ENCODE results near the gene LRRTM3. TPM values are rescaled to one million over a fixed set of nuclear protein-coding genes. Genes with fewer than 3 reads are reported as not detected.

Gene LRRTM3
- polyA plus RNA-seq, 1 of the 3 experiments (the other 2 are of a cell fraction) = not detected

GRCh38 chr10:66931949-66932343 lies 6.1 kb downstream of the LRRTM3 start:
- Histone ChIP-seq H3K27me3 (ENCODE audit: insufficient read depth) (peaks cover 20% of the 10 kb centered on the region), H3K9me2 (no peaks in the 10 kb centered on the region), H3K36me3 (replicated peaks in 1 of 2; ENCODE audit: control insufficient read depth in 1 of 2, insufficient read depth in 2 of 2, low read length in 1 of 2) (no peaks in the 10 kb centered on the region), H2AFZ (ENCODE audit: low read depth) (no peak overlapping the region), H3K4me3 (ENCODE audit: low read depth in 2 of 2, low read length in 1 of 2) (no peak overlapping the region), H4K20me1 (ENCODE audit: insufficient read depth) (no peaks in the 10 kb centered on the region), H3F3A (replicated peaks; ENCODE audit: insufficient read depth) (no peaks in the 10 kb centered on the region), H3K79me2 (ENCODE audit: insufficient read depth) (no peaks in the 10 kb centered on the region), H3K9me3 (no peaks in the 10 kb centered on the region), H3K27ac (ENCODE audit: low read depth in 2 of 2, low read length in 1 of 2) (no peak overlapping the region), H3K4me2 (no peak overlapping the region), H3K9ac (no peak overlapping the region), H3K4me1 (ENCODE audit: control insufficient read depth in 1 of 2, insufficient read depth in 2 of 2, low read depth in 1 of 2, low read length in 1 of 2) (peaks cover 0 to 6% of the 10 kb centered on the region in 2 experiments; a peak in 1 of 4 replicates)
- no peak for DNase-seq
- ChIA-PET POLR2A (no interaction called here), CTCF (interaction anchor here (0.6 to 1.4 kb wide), 10 partner anchors 9 to 70 kb away, joined by 3 to 9 read pairs (median 4); no protein-coding TSS in a partner anchor)
- whole genome bisulfite sequencing (ENCODE audit: low lambda C conversion rate) = 0% methylated on average over 3 of the region's 3 CpGs
- no peak for TF ChIP-seq GATA2 (CRISPR knock-in tag; IDR thresholded peaks at IDR 0.05)
- no peak for TF ChIP-seq CHD2 (IDR thresholded peaks at IDR 0.05; ENCODE audit: low read length, partially characterized antibody)
- no peak for TF ChIP-seq RAD21 (IDR thresholded peaks at IDR 0.05; ENCODE audit: low read length)
- no peak for TF ChIP-seq YY1 (IDR thresholded peaks at IDR 0.05; ENCODE audit: low read depth)
- TF ChIP-seq TAF1 (IDR thresholded peaks at IDR 0.05; ENCODE audit: borderline replicate concordance, low read depth, low read length) = no peak
- TF ChIP-seq RCOR1 (IDR thresholded peaks at IDR 0.05; ENCODE audit: low read length) = no peak
- TF ChIP-seq RFX5 (IDR thresholded peaks at IDR 0.05; ENCODE audit: low read length) = no peak
- no peak for TF ChIP-seq SIN3A (IDR thresholded peaks at IDR 0.05; ENCODE audit: borderline replicate concordance, low read depth, low read length)
- TF ChIP-seq FOXJ3 (CRISPR knock-in tag; IDR thresholded peaks at IDR 0.05) = no peak
- TF ChIP-seq USF1 (IDR thresholded peaks at IDR 0.05; ENCODE audit: borderline replicate concordance, low read depth) = no peak
- no peak for TF ChIP-seq MAX (IDR thresholded peaks at IDR 0.05; ENCODE audit: low read depth)
- TF ChIP-seq ZBTB33 (IDR thresholded peaks at IDR 0.05; ENCODE audit: borderline replicate concordance, low read depth) = no peak
- TF ChIP-seq POLR2AphosphoS5 (IDR thresholded peaks at IDR 0.05; ENCODE audit: low read depth, low read length) = no peak
- no peak for TF ChIP-seq SMC3 (IDR thresholded peaks at IDR 0.05; ENCODE audit: low read depth, low read length)
- no peak for TF ChIP-seq FOSL2 (IDR thresholded peaks at IDR 0.05; ENCODE audit: borderline replicate concordance, low read depth)
- TF ChIP-seq NFIC (IDR thresholded peaks at IDR 0.05; ENCODE audit: borderline replicate concordance) = no peak
- no peak for TF ChIP-seq EZH2phosphoT487 (IDR thresholded peaks at IDR 0.05; ENCODE audit: borderline replicate concordance, low read depth)
- TF ChIP-seq, protein P1, sequence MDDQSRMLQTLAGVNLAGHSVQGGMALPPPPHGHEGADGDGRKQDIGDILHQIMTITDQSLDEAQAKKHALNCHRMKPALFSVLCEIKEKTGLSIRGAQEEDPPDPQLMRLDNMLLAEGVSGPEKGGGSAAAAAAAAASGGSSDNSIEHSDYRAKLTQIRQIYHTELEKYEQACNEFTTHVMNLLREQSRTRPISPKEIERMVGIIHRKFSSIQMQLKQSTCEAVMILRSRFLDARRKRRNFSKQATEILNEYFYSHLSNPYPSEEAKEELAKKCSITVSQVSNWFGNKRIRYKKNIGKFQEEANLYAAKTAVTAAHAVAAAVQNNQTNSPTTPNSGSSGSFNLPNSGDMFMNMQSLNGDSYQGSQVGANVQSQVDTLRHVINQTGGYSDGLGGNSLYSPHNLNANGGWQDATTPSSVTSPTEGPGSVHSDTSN (IDR thresholded peaks at IDR 0.05) = no peak
- TF ChIP-seq USF2 (IDR thresholded peaks at IDR 0.05; ENCODE audit: borderline replicate concordance, low read depth, low read length) = no peak
